GM12801 (cell line): ENCODE data around the gene MTHFSD.

Experiments
- CTCF ChIP-seq: IDR thresholded peaks from one replicate; pipeline ENCODE4 v1.5.1; 2011; ENCODE audit warnings: control low read depth; ENCODE audit not compliant: insufficient read length; ENCODE audit errors: extremely low read depth

Gene MTHFSD

GRCh38 chr16:86514481-86515376, 40.3 kb downstream of the MTHFSD start:
- no peak for TF ChIP-seq CTCF

GRCh38 chr16:86513471-86514277, 41.4 kb downstream of the MTHFSD start:
- no peak for TF ChIP-seq CTCF

DNA sequence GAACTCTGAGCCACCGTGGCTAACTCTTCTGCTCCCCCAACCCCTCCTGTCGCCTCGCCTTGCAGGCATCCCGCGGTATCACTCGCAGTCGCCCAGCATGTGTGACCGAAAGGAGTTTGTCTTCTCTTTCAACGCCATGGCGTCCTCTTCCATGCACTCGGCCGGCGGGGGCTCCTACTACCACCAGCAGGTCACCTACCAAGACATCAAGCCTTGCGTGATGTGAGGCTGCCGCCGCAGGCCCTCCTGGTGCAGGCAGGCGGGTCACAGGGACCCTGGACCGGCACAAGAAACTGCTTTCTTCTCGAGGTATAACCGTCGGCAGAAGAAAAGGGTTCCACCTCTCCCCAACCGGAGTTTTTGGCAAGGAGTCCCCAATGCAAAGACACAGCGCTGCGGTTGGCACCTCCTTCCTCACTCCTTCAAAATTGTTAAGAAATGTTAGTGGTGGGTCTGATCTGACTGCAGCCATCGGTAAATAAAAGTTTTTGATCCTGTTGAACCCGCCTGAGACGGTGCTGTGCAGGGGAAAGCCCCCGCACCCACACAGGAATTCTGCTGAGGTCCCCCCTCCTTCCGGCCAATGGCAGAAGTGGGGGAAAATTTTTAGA, 42.1 kb downstream of the MTHFSD start:
- no peak for TF ChIP-seq CTCF

GRCh38 chr16:86512301-86512859, 42.7 kb downstream of the MTHFSD start:
- no peak for TF ChIP-seq CTCF

DNA sequence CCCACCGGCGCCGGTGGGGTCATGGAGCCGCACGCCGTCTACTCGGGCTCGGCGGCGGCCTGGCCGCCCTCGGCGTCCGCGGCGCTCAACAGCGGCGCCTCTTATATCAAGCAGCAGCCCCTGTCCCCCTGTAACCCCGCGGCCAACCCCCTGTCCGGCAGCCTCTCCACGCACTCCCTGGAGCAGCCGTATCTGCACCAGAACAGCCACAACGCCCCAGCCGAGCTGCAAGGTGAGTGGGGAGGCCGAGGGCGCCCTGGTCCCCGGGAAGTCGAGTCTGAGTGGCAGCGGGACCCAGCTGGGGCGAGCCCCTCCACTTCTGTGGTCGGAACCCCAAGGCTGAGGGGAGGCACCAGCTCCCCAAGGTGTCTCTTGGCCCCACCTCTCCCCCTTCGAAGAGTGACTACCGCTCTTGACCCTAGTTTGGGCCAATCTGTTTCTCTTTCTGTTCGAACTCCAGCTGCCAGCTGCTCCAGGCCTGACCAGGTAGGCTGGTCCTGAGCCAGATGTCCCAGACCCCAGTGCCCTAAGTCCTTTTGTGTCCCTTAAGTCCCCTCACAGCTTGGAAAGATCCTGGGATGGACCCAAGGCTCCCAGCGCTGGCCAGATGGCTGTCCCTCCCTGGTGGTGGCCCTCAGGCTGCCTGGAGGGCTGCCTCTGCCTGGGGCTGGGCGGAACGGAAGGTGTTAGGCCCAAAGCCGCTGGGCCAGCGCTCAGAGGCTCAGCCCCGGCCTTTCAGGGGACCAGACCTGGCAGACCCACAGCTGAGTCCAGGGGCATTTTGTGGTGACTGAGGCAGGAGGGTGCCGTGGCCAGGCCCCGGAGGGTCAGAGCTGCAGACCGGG, 43.5 kb downstream of the MTHFSD start:
- TF ChIP-seq CTCF: no peak

DNA sequence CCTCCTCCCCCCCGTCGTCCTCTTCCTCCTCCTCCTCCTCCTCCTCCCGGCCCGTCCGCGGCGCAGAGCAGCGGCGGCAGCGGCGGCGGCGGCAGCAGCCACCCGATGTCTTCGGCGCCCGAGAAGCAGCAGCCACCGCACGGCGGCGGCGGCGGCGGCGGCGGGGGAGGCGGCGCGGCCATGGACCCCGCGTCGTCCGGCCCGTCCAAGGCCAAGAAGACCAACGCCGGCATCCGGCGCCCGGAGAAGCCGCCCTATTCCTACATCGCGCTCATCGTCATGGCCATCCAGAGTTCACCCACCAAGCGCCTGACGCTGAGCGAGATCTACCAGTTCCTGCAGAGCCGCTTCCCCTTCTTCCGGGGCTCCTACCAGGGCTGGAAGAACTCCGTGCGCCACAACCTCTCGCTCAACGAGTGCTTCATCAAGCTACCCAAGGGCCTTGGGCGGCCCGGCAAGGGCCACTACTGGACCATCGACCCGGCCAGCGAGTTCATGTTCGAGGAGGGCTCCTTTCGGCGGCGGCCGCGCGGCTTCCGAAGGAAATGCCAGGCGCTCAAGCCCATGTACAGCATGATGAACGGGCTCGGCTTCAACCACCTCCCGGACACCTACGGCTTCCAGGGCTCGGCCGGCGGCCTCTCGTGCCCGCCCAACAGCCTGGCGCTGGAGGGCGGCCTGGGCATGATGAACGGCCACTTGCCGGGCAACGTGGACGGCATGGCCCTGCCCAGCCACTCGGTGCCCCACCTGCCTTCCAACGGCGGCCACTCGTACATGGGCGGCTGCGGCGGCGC, 44.4 kb downstream of the MTHFSD start, which contains the start of gene FOXF1:
Gene FOXF1, plus strand, starts transcription at position 63 of the 797 bp plus-strand sequence. Its CDS starts 43 bp downstream, at position 106.
- no peak for TF ChIP-seq CTCF
